ENCODE measurements around the gene MRPS26.

MRPS26 gene

DNA sequence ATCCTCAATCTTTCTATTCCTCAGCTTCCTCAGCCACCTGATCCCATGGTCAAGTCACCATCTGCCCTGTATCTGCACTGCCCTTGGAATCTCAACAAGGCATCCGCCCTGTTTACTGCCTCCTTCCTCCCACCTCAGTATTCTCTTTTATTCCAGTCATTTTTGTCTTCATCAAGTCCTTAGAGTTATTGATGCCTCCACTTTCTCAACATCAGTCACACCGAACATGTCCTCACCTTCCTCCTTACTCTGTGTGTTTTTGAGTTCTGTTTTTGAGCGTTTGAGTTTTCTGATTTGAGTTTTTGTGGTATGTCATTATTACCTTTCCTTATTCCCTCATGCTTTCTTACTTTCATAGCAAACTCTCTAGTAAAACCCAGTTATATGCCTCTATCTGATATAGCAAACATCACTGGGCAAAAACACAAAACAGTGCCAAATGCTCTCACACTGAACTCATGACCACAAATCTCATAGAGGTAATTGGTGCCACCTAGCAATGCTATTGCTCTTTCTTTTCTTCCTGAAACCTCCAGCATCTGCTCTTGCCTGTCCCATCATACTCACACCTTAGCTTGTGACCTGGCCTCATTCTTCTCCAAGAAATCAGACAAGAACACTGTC, 14.2 kb upstream of the MRPS26 start:
- H3K4me3 ChIP-seq (replicated peaks in 1 of 2; ENCODE audit: low read depth in 2 of 2, low read length in 2 of 2), result no peak overlapping the region
- DNase-seq (ENCODE audit: low read depth in 2 of 2), result no peak
- TF ChIP-seq, protein P1, sequence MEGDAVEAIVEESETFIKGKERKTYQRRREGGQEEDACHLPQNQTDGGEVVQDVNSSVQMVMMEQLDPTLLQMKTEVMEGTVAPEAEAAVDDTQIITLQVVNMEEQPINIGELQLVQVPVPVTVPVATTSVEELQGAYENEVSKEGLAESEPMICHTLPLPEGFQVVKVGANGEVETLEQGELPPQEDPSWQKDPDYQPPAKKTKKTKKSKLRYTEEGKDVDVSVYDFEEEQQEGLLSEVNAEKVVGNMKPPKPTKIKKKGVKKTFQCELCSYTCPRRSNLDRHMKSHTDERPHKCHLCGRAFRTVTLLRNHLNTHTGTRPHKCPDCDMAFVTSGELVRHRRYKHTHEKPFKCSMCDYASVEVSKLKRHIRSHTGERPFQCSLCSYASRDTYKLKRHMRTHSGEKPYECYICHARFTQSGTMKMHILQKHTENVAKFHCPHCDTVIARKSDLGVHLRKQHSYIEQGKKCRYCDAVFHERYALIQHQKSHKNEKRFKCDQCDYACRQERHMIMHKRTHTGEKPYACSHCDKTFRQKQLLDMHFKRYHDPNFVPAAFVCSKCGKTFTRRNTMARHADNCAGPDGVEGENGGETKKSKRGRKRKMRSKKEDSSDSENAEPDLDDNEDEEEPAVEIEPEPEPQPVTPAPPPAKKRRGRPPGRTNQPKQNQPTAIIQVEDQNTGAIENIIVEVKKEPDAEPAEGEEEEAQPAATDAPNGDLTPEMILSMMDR (IDR thresholded peaks at IDR 0.05; ENCODE audit: low read depth, low read length), result no peak

DNA sequence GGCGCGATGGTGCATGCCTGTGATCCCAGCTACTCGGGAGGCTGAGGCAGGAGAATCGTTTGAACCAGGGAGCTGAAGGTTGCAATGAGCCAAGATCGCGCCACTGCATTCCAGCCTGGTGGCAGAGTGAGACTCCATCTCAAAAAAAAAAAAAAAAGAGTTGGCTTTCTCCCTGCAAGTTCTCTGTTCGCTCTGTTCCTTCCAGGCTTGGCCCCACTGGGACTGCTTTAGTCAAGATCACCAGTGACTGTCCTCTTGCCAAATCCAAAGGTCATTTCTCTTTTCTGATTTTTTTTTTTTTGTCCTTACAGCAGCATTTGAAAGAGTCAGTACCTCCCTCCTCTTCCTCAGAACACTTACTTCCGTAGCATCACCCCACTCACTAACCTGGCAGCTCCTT, 13.2 kb upstream of the MRPS26 start:
- no peak for DNase-seq (ENCODE audit: low read depth in 2 of 2)
- no peak overlapping the region for H3K4me3 ChIP-seq (replicated peaks in 1 of 2; ENCODE audit: low read depth in 2 of 2, low read length in 2 of 2)
- TF ChIP-seq, protein P1 (IDR thresholded peaks at IDR 0.05; ENCODE audit: low read depth, low read length), result no peak

DNA sequence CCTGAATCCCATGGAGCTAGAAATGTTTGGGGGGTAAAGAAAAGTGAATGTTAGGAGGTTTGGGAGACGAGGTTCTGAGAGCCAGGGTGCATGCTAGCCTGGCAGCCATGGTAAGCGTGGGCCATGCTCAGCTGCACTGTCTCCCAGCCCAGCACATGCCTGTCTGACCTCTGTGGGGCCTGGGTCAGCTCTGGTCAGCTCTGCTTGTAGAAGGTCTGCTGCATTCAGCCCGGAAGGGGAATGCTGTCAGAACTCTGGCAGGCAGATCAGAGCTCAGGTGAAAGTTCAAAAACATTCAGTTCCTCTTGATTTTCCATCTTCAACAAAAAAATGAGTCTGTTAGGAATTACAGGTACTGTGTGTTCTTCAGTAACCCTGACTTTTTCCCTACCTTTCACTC, 8.2 kb upstream of the MRPS26 start:
- TF ChIP-seq, protein P1 (IDR thresholded peaks at IDR 0.05; ENCODE audit: low read depth, low read length), result no peak
- H3K4me3 ChIP-seq (replicated peaks in 1 of 2; ENCODE audit: low read depth in 2 of 2, low read length in 2 of 2), result no peak overlapping the region
- no peak for DNase-seq (ENCODE audit: low read depth in 2 of 2)

DNA sequence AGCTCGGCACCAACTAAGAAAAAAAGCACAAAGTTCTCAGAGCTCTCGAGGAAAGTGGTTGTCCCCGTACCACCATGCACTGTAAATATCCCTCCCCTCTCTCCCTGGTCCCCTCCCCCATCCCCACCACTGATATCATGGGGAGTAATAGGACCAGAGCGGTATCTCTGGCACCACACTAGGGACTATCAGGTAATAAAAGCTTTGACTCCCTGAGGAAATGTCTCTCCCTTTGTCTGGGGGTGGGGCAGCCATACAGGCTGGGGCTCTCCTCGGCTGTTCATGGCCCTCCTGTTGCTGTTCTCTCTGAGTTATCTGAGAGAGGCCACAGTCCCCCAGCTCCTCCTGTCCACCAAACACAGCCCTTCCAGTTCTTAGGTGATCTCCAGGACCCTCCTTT, 7.4 kb upstream of the MRPS26 start:
- no peak for DNase-seq (ENCODE audit: low read depth in 2 of 2)
- no peak overlapping the region for H3K4me3 ChIP-seq (replicated peaks in 1 of 2; ENCODE audit: low read depth in 2 of 2, low read length in 2 of 2)
- TF ChIP-seq, protein P1 (IDR thresholded peaks at IDR 0.05; ENCODE audit: low read depth, low read length), result no peak

DNA sequence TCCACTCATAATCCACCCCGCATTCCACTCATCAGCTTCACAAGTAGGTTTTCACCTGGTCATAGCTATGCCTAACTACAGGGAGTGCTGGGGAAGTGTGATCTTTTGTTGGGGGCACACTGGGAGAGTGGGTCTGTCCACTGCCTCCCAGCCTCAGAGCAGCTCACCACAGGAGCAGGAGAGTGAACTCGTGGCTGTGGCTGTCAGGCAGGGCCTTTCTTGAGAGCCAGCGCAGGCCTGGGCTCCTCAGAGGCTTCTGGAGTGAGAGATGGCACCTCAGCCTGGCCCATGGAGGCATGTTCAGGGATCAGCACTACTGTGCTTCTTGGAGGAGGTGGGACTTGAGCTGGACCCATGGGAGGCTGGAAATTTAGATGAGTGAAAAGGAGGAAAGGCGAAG, 6.4 kb upstream of the MRPS26 start:
- TF ChIP-seq, protein P1 (IDR thresholded peaks at IDR 0.05; ENCODE audit: low read depth, low read length), result no peak

DNA sequence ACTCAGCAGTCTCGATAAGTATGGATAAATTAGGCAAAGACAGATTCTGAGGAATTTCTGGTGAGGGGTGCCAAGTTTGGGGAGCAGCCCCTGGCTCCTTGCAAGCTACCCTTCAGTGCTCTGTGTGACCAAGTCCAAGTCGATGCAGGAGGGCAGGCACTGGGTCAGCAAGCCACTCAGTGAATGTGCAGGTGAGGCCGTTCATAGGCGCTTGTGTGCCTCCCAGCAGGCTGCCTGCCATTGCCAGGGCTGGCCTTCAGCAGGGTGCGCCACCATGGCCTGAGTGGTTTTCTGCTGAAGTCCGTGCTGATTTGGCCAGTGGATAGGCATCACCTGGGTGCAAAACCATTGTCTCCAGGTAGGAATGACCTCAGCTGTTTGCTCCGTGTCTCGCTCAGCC, 5.8 kb upstream of the MRPS26 start:
- no peak overlapping the region for H3K4me3 ChIP-seq (replicated peaks in 1 of 2; ENCODE audit: low read depth in 2 of 2, low read length in 2 of 2)
- TF ChIP-seq, protein P1 (IDR thresholded peaks at IDR 0.05; ENCODE audit: low read depth, low read length), result no peak
- no peak for DNase-seq (ENCODE audit: low read depth in 2 of 2)

More for the DNA sequence above, 6.4 kb upstream of the MRPS26 start:
- H3K4me3 ChIP-seq (replicated peaks in 1 of 2; ENCODE audit: low read depth in 2 of 2, low read length in 2 of 2), result no peak overlapping the region
- no peak for DNase-seq (ENCODE audit: low read depth in 2 of 2)

DNA sequence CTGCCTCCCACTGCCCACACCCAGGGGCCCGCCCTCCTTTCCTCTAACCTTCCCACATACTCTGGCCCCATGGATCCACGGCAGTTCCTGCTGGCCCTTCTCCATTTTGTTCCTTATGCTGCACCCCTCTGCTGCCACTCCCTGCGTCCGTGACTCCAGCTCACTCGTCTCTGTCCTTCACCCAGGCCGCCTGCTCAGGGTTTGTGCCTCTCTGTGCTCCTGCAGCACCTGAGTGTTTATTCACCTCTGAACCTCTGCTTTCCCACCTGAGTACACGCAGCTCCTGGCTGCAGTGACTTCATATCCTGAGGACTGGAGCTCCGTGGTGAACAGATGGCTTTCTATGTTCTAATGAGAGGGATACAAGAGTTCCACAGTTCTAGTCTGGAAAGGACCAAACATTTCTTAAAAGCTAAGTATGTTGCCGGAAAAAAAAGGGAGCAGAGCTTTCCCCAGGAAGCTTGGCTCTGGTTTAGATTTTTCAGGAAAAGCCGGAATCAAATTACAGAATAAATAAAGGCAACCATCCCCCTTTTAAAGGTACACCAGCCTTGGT, 3.9 kb upstream of the MRPS26 start:
- no peak overlapping the region for H3K4me3 ChIP-seq (replicated peaks in 1 of 2; ENCODE audit: low read depth in 2 of 2, low read length in 2 of 2)
- TF ChIP-seq, protein P1 (IDR thresholded peaks at IDR 0.05; ENCODE audit: low read depth, low read length), result no peak
- peak in 1 of 2 donors; percentile 43 for DNase-seq (ENCODE audit: low read depth in 2 of 2)
